ENCODE data around the gene MDC1.
"Not testable (repeated sequence)": the region's sequence is repeated elsewhere in the genome, so short reads cannot be mapped to it uniquely, and the experiment has no call there.

MDC1 gene

GRCh38 chr6:30723843-30724741 is 7.0 kb upstream of the MDC1 start:
- DNase-seq (ENCODE audit: low spot score) = not testable (repeated sequence)

- not testable (repeated sequence) for DNase-seq (ENCODE audit: low spot score)
Observed at GRCh38 chr6:30723159-30723842, 6.2 kb upstream of the MDC1 start.

GRCh38 chr6:30722280-30723112 is 5.4 kb upstream of the MDC1 start:
- DNase-seq (ENCODE audit: low spot score) = peak; percentile 79

GRCh38 chr6:30722025-30722279 is 4.9 kb upstream of the MDC1 start:
- DNase-seq (ENCODE audit: low spot score) = not testable (repeated sequence)

GRCh38 chr6:30721198-30722024 is 4.3 kb upstream of the MDC1 start:
- DNase-seq (ENCODE audit: low spot score) = peak; percentile 87

GRCh38 chr6:30720738-30721197 is 3.7 kb upstream of the MDC1 start:
- no peak for DNase-seq (ENCODE audit: low spot score)

- DNase-seq (ENCODE audit: low spot score) = peak; percentile 97
Observed at GRCh38 chr6:30719791-30720737, 3.0 kb upstream of the MDC1 start, which contains the start of gene TUBB. Gene TUBB, plus strand, starts transcription at chr6:30720352. Its CDS starts 155 bp downstream, at chr6:30720507.

GRCh38 chr6:30719356-30719755 is 2.3 kb upstream of the MDC1 start:
- peak; percentile 54 for DNase-seq (ENCODE audit: low spot score)

GRCh38 chr6:30717845-30718720 is 1.0 kb upstream of the MDC1 start:
- DNase-seq (ENCODE audit: low spot score) = not testable (repeated sequence)

GRCh38 chr6:30716879-30717128 is 277 bp downstream of the MDC1 start:
- no peak for DNase-seq (ENCODE audit: low spot score)

GRCh38 chr6:30714263-30714662 is 2.8 kb downstream of the MDC1 start:
- no peak for DNase-seq (ENCODE audit: low spot score)

- no peak for DNase-seq (ENCODE audit: low spot score)
Observed at GRCh38 chr6:30712441-30712945, 4.6 kb downstream of the MDC1 start.

GRCh38 chr6:30711758-30712380 is 5.2 kb downstream of the MDC1 start:
- DNase-seq (ENCODE audit: low spot score) = no peak

- DNase-seq (ENCODE audit: low spot score) = no peak
Observed at GRCh38 chr6:30709101-30709868, 7.8 kb downstream of the MDC1 start.

GRCh38 chr6:30707281-30707850 is 9.7 kb downstream of the MDC1 start:
- DNase-seq (ENCODE audit: low spot score) = no peak

- no peak for DNase-seq (ENCODE audit: low spot score)
Observed at GRCh38 chr6:30705620-30706019, 11.5 kb downstream of the MDC1 start.

GRCh38 chr6:30703821-30704220 is 13.3 kb downstream of the MDC1 start:
- no peak for DNase-seq (ENCODE audit: low spot score)

- DNase-seq (ENCODE audit: low spot score) = no peak
Observed at GRCh38 chr6:30703011-30703410, 14.1 kb downstream of the MDC1 start.

All from kidney capillary endothelial cell (primary cell).